ENCODE results near the gene DSTYK.

DSTYK gene

GRCh38 chr1:205247130-205247921, 35.8 kb upstream of the DSTYK start:
- no peak for DNase-seq (ENCODE audit: low read depth)
- H3K4me3 ChIP-seq (ENCODE audit: low read length): no peak overlapping the region
- no peak for TF ChIP-seq CTCF (conservative IDR thresholded peaks at IDR 0.05; ENCODE audit: low read length)

GRCh38 chr1:205246351-205247119, 35.0 kb upstream of the DSTYK start:
- H3K4me3 ChIP-seq (ENCODE audit: low read length): no peak overlapping the region
- TF ChIP-seq CTCF (conservative IDR thresholded peaks at IDR 0.05; ENCODE audit: low read length): no peak
- no peak for DNase-seq (ENCODE audit: low read depth)

GRCh38 chr1:205245096-205245495, 33.6 kb upstream of the DSTYK start:
- DNase-seq (ENCODE audit: low read depth): no peak
- TF ChIP-seq CTCF (conservative IDR thresholded peaks at IDR 0.05; ENCODE audit: low read length): no peak
- no peak overlapping the region for H3K4me3 ChIP-seq (ENCODE audit: low read length)

GRCh38 chr1:205244384-205244783, 32.9 kb upstream of the DSTYK start:
- no peak for TF ChIP-seq CTCF (conservative IDR thresholded peaks at IDR 0.05; ENCODE audit: low read length)
- no peak overlapping the region for H3K4me3 ChIP-seq (ENCODE audit: low read length)
- DNase-seq (ENCODE audit: low read depth): no peak

DNA sequence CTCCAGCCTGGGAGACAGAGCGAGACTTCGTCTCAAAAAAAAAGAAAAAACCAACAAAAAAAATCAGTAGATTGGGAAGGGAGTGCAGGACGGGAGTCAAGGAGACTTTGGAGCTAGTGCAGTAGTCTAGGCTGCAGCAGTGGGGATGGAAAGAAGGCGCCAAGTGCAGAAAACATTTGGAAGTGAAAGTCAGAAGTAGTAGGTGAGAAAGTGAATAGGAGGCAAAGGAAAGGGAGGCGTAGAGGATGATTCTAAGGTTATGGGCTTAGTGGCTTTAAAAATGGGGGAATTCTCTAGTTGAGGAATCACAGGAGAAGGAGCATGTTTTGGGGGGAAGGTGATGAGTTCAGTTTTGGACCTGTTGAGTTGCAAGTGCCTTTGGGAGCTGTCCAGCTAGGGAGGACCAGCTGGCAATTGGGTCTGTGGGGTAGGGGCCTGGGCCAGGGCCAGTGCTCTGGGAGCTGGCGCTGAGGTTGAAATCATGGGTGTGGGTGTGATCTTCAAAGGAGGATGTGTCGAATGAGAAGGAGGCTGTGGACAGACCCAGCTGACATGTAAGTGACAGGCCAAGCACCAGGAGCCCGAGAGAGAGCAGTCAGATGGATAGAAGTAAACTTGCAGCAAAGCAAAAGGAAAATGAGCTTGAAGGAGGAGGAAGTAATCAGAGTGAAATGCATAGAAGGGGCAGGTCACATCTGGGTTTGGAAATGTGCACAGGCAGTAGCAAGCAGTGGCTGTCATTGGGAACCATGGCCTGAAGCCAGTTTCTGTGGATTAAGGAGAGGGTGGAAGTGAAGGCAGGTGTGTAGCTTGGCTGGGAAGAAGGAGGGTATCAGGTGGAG, 32.1 kb upstream of the DSTYK start:
- no peak overlapping the region for H3K4me3 ChIP-seq (ENCODE audit: low read length)
- no peak for DNase-seq (ENCODE audit: low read depth)
- no peak for TF ChIP-seq CTCF (conservative IDR thresholded peaks at IDR 0.05; ENCODE audit: low read length)

DNA sequence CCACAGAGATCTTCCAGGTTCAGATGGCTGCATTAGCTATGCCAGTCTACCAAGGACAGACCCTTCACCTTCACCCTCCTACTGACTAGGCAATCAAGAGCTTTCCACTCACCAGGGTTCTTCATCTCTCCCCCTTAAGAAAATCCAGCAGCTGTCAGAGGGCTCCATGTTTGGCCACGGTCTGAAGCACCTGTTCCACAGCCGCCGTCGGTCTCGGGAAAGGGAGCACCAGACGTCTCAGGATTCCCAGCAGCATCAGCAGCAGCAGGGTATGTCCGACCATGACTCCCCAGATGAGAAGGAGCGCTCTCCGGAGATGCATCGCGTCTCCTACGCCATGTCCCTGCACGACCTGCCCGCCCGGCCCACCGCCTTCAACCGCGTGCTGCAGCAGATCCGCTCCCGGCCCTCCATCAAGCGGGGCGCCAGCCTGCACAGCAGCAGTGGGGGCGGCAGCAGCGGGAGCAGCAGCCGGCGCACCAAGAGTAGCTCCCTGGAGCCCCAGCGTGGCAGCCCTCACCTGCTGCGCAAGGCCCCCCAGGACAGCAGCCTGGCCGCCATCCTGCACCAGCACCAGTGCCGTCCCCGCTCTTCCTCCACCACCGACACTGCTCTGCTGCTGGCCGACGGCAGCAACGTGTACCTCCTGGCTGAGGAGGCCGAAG, 30.0 kb upstream of the DSTYK start:
- TF ChIP-seq CTCF (conservative IDR thresholded peaks at IDR 0.05; ENCODE audit: low read length): no peak
- no peak for DNase-seq (ENCODE audit: low read depth)

More for the DNA sequence above, 30.0 kb upstream of the DSTYK start:
- no peak overlapping the region for H3K4me3 ChIP-seq (ENCODE audit: low read length)
